ENCODE measurements around the gene GJC1.

GJC1 gene

DNA sequence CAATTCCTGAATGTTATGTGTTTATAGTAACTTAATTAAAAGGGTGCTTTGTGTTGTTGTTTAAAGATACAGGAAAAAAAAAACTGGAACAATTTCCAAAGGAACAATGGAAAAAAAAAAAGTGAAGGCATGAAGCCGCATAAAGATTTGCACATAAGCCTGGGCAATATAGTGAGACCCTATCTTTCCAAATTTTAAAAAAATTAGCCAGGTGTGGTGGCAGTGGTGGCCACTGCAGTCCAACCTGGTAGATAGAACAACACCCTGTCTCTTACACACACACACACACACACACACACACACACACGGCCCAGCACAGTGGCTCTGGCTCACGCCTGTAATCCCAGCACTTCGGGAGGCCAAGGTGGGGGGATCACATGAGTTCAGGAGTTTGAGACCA is 21.9 kb downstream of the GJC1 start:
- no peak for DNase-seq (ENCODE audit: extremely low read depth, low read depth)
- TF ChIP-seq CTCF (IDR thresholded peaks at IDR 0.05; ENCODE audit: low read depth, low read length): no peak

DNA sequence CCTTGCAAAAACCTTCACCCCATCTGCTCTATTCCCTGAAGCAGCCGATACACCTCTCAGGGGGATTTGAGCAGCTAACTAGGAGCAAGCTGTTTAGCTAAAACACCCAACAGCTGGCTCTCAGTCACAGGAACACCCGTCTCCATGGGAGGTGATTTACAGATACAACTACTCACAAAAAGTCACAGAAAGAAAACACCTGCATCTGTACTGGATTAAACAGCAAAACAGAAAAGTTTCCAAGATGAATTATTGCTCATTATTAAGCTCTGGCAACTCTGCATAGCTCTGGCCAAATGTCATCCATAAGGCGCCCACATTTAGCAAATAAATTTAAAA is 22.3 kb downstream of the GJC1 start:
- TF ChIP-seq CTCF (IDR thresholded peaks at IDR 0.05; ENCODE audit: low read depth, low read length): no peak

DNA sequence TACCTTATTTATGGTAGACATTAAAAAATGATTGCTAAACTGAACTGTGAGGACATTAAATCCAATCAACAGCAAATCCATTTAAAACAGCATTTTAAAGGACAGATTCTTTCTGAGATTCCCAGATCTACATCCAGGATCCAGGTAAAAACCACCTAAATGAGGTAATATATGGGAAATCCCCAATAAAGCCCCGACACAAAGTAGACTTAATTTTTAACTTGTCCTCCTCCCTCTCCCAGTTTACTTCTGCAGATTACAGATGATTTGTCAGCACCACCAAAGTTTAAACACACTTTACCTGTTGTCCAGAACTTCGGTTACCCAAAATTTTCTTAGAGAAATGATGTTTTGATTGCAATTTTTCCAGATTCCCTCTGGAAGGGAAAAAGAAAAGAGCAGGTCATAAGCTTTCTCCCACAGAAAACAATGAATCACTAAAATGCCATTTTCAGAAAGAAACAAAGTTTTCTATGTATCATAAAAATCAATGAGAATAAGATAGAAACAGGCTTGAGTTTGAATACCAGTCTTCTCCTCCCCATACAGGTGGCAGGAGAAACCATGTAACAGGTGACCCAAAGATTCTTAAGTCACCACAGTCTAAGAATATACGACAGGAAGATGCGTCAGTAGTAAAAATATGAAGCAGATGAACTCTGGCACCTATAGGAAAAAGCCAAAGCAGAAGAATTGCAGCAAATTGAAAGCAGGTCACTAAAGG is 22.8 kb downstream of the GJC1 start:
- no peak for DNase-seq (ENCODE audit: extremely low read depth, low read depth)
- TF ChIP-seq CTCF (IDR thresholded peaks at IDR 0.05; ENCODE audit: low read depth, low read length): no peak

More for the DNA sequence above, 22.3 kb downstream of the GJC1 start:
- no peak for DNase-seq (ENCODE audit: extremely low read depth, low read depth)

GRCh38 chr17:44804302-44805089 is 25.6 kb downstream of the GJC1 start:
- no peak for DNase-seq (ENCODE audit: extremely low read depth, low read depth)
- no peak for TF ChIP-seq CTCF (IDR thresholded peaks at IDR 0.05; ENCODE audit: low read depth, low read length)

GRCh38 chr17:44801880-44802279 is 28.2 kb downstream of the GJC1 start:
- DNase-seq (ENCODE audit: extremely low read depth, low read depth): no peak
- TF ChIP-seq CTCF (IDR thresholded peaks at IDR 0.05; ENCODE audit: low read depth, low read length): no peak

DNA sequence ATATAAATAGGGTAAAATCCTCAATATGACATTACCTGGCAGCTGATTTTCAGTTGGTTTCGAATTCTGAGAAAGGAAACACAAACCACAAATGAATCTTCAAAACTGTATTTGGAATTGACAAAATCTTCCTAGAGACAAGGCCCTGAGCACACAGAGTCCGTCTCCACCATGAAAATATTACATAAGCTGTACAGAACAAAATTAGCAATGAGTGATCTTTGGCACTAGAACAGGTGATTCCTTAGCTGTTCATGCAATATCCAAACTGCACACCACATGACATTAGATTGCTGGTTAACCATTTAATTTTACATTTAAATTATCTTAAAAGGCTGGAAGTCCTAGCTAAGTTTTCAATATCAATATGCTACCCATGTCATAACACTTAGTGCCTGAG is 31.7 kb downstream of the GJC1 start:
- TF ChIP-seq CTCF (IDR thresholded peaks at IDR 0.05; ENCODE audit: low read depth, low read length): no peak
- DNase-seq (ENCODE audit: extremely low read depth, low read depth): no peak

- DNase-seq (ENCODE audit: extremely low read depth, low read depth): no peak
- no peak for TF ChIP-seq CTCF (IDR thresholded peaks at IDR 0.05; ENCODE audit: low read depth, low read length)
Observed at GRCh38 chr17:44797802-44798201, 32.3 kb downstream of the GJC1 start.

Measured in AG09319 (cell line).